GM18505 (cell line): Measurements from ENCODE around the gene SGK1.
"Not testable (repeated sequence)": the region's sequence is repeated elsewhere in the genome, so short reads cannot be mapped to it uniquely, and the experiment has no call there.

ENCODE experiments used
- ATAC-seq: cut with Tn5 transposase; IDR thresholded peaks from one replicate; pipeline ENCODE4 v1.9.1; 2021; ENCODE audit not compliant: unreplicated experiment
- POLR2A ChIP-seq: IDR thresholded peaks from 4 replicates; pipeline ENCODE4 v1.6.1; 2011; ENCODE audit warnings: borderline replicate concordance; ENCODE audit not compliant: insufficient read depth, insufficient read length; ENCODE audit errors: extremely low read depth

SGK1 gene

GRCh38 chr6:134201716-134202115 lies 116.2 kb downstream of the SGK1 start:
- ATAC-seq, result no peak
- no peak for TF ChIP-seq POLR2A

- no peak for TF ChIP-seq POLR2A
- ATAC-seq, result no peak
Measured at GRCh38 chr6:134199848-134200606, 117.9 kb downstream of the SGK1 start.

- TF ChIP-seq POLR2A, result no peak
- ATAC-seq, result no peak
Measured at GRCh38 chr6:134198093-134198492, 119.8 kb downstream of the SGK1 start.

GRCh38 chr6:134197685-134198084 lies 120.2 kb downstream of the SGK1 start:
- not testable (repeated sequence) for ATAC-seq

GRCh38 chr6:134196568-134197193 lies 121.2 kb downstream of the SGK1 start:
- ATAC-seq, result no peak
- TF ChIP-seq POLR2A, result no peak

- ATAC-seq, result no peak
- no peak for TF ChIP-seq POLR2A
Measured at GRCh38 chr6:134195985-134196384, 121.9 kb downstream of the SGK1 start.

- no peak for TF ChIP-seq POLR2A
- ATAC-seq, result no peak
Measured at GRCh38 chr6:134195164-134195906, 122.6 kb downstream of the SGK1 start.

GRCh38 chr6:134193536-134194498 lies 124.1 kb downstream of the SGK1 start:
- no peak for ATAC-seq
- TF ChIP-seq POLR2A, result no peak

- not testable (repeated sequence) for ATAC-seq
Measured at GRCh38 chr6:134192609-134193008, 125.3 kb downstream of the SGK1 start.

GRCh38 chr6:134190883-134191282 lies 127.0 kb downstream of the SGK1 start:
- TF ChIP-seq POLR2A, result no peak
- no peak for ATAC-seq

- TF ChIP-seq POLR2A, result no peak
- ATAC-seq, result no peak
Measured at GRCh38 chr6:134187751-134188150, 130.2 kb downstream of the SGK1 start.

- no peak for TF ChIP-seq POLR2A
- ATAC-seq, result no peak
Measured at GRCh38 chr6:134187154-134187553, 130.8 kb downstream of the SGK1 start.

GRCh38 chr6:134186355-134186754 lies 131.6 kb downstream of the SGK1 start:
- ATAC-seq, result no peak
- no peak for TF ChIP-seq POLR2A
